ENCODE measurements around the gene LTBP1. TPM values are rescaled to one million over a fixed set of nuclear protein-coding genes. Genes with fewer than 3 reads are reported as not detected.

The LTBP1 gene
- total RNA-seq, 2 donors from 2014 or later: 21.2 to 24.8 TPM

Small RNAs within 50 kb of the gene (microRNA-seq; reads per million reads assigned to microRNA genes)
- gene MIR4430: 0 reads per million in 2 donors

Measured in left colon (tissue), 2 donors.